ENCODE data around the gene MAGIX.

GRCh38 chrX:49214416-49214815 is 51.9 kb downstream of the MAGIX start:
- no peak for TF ChIP-seq CTCF (conservative IDR thresholded peaks at IDR 0.05; ENCODE audit: low read depth in 2 of 2)
- no peak for TF ChIP-seq CREB1 (CRISPR knock-in tag; IDR thresholded peaks at IDR 0.05; ENCODE audit: low read depth)
- TF ChIP-seq REST (IDR thresholded peaks at IDR 0.05; ENCODE audit: unreplicated experiment): no peak
- no peak for TF ChIP-seq POLR2AphosphoS5 (IDR thresholded peaks at IDR 0.05; ENCODE audit: low read depth)
- TF ChIP-seq NANOG (IDR thresholded peaks at IDR 0.05; ENCODE audit: borderline replicate concordance): no peak
- TF ChIP-seq ETS1 (IDR thresholded peaks at IDR 0.05): no peak
- no peak for TF ChIP-seq EZH2 (IDR thresholded peaks at IDR 0.05; ENCODE audit: low read depth, unreplicated experiment)
- no peak for TF ChIP-seq ZNF462 (CRISPR knock-in tag; IDR thresholded peaks at IDR 0.05)
- TF ChIP-seq STAT1 (IDR thresholded peaks at IDR 0.05; ENCODE audit: unreplicated experiment): no peak
